ENCODE results near the gene LACRT. TPM values are rescaled to one million over a fixed set of nuclear protein-coding genes. Genes with fewer than 3 reads are reported as not detected.

Gene LACRT
- polyA plus RNA-seq, 1 of the 3 experiments (the other 2 are of a cell fraction), result not detected

GRCh38 chr12:54641554-54641953 is 6.9 kb upstream of the LACRT start:
- no peaks in the 10 kb centered on the region for H3K9me3 ChIP-seq
- 0 out of 2 replicates have a peak, but pooled peaks cover 10% of the 10 kb centered on the region for H3K27me3 ChIP-seq (ENCODE audit: insufficient read depth)
- CTCF ChIA-PET, result interaction anchor here (1.1 to 1.7 kb wide), 2 partner anchors 17 to 46 kb away, joined by 3 to 4 read pairs; no protein-coding TSS in a partner anchor
- no peak overlapping the region for H3K4me3 ChIP-seq (ENCODE audit: low read depth in 2 of 2, low read length in 1 of 2)
- no peaks in the 10 kb centered on the region for H4K20me1 ChIP-seq (ENCODE audit: insufficient read depth)
- no peak overlapping the region for H3K9ac ChIP-seq
- no peak overlapping the region for H3K27ac ChIP-seq (ENCODE audit: low read depth in 2 of 2, low read length in 1 of 2)
- no peak for DNase-seq
- POLR2A ChIA-PET, result no interaction called here
- no peaks in the 10 kb centered on the region for H3K79me2 ChIP-seq (ENCODE audit: insufficient read depth)
- no peak overlapping the region for H3K4me2 ChIP-seq
- H2AFZ ChIP-seq (ENCODE audit: low read depth), result no peak overlapping the region
- H3K36me3 ChIP-seq (replicated peaks in 1 of 2; ENCODE audit: control insufficient read depth in 1 of 2, insufficient read depth in 2 of 2, low read length in 1 of 2), result no peaks in the 10 kb centered on the region
- 0% methylated on average over 1 of the region's 1 CpG for WGBS (ENCODE audit: low lambda C conversion rate)
- no peaks in the 10 kb centered on the region for H3K4me1 ChIP-seq (ENCODE audit: control insufficient read depth in 1 of 2, insufficient read depth in 2 of 2, low read depth in 1 of 2, low read length in 1 of 2)
- H3K9me2 ChIP-seq, result no peaks in the 10 kb centered on the region
- TF ChIP-seq GATA2 (CRISPR knock-in tag; IDR thresholded peaks at IDR 0.05) (no peak), RCOR1 (IDR thresholded peaks at IDR 0.05; ENCODE audit: low read length) (no peak), RFX5 (IDR thresholded peaks at IDR 0.05; ENCODE audit: low read length) (no peak), REST (IDR thresholded peaks at IDR 0.05; ENCODE audit: low read depth, low read length) (no peak), CTCF (IDR thresholded peaks at IDR 0.05) (no peak), NFIC (IDR thresholded peaks at IDR 0.05; ENCODE audit: borderline replicate concordance) (no peak), FOXM1 (IDR thresholded peaks at IDR 0.05; ENCODE audit: low read depth) (no peak), IRF3 (IDR thresholded peaks at IDR 0.05; ENCODE audit: low read depth, low read length) (no peak), CHD2 (IDR thresholded peaks at IDR 0.05; ENCODE audit: low read length, partially characterized antibody) (no peak), MAX (IDR thresholded peaks at IDR 0.05; ENCODE audit: low read depth) (no peak), RXRA (IDR thresholded peaks at IDR 0.05; ENCODE audit: borderline replicate concordance, low read depth) (no peak), EP300 (IDR thresholded peaks at IDR 0.05; ENCODE audit: borderline replicate concordance in 1 of 2, low read depth in 1 of 2, low read length in 1 of 2) (no peak), RAD21 (IDR thresholded peaks at IDR 0.05; ENCODE audit: low read length) (no peak)
- H3F3A ChIP-seq (replicated peaks; ENCODE audit: insufficient read depth), result no peaks in the 10 kb centered on the region

Data from SK-N-SH (cell line).